Suppressor macrophage treated with lipopolysaccharide for 1 hour (primary cell): Measurements from ENCODE around the gene KATNIP.

ENCODE experiments used
- DNase-seq, 3 donors: peaks; one replicate each; pipeline ENCODE4 v3.0.0-alpha.2; 2020 to 2022

Gene KATNIP

GRCh38 chr16:27586711-27587110 lies 36.8 kb downstream of the KATNIP start:
- peak; percentile 16 to 53 (median 44) for DNase-seq

DNA sequence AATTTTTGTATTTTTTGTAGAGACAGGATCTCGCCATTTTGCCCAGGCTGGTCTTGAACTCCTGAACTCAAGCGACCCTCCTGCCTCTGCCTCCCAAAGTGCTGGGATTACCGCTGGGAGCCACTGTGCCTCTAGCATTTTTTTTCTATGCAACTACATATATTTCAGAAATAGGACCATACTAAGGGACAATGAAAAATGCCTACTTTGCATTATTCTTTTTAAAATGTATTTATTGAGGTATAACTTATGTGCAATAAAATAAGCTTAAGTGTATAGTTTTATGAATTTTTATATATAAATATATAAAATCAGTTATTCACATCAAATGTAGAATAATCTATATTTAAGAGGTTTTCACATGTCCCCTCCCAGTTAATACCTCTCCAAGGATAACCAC lies 38.1 kb downstream of the KATNIP start:
- no peak for DNase-seq

GRCh38 chr16:27591837-27592236 lies 41.9 kb downstream of the KATNIP start:
- no peak for DNase-seq

GRCh38 chr16:27595475-27595874 lies 45.5 kb downstream of the KATNIP start:
- DNase-seq: no peak

- no peak for DNase-seq
Measured at GRCh38 chr16:27595993-27596392, 46.0 kb downstream of the KATNIP start.

GRCh38 chr16:27596411-27596810 lies 46.5 kb downstream of the KATNIP start:
- no peak for DNase-seq

DNA sequence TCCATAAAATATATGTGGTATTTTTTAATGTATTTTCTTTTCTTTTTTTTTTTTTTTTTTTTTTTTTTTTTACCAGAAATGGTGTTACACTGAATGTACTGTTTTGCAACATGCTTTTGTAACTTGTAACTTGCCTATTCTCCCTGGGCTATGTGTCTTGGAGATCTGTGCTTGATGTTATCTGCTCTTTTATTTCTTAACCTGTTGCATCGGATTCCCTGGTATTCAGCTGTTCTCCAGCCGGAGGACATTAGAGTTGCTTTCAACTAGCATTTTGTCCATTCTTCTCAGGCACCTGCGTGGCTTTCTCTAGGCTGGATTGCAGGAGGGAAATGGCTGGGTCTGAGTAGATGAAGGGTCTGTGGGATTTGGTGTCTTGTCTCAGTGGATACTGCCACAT lies 47.4 kb downstream of the KATNIP start:
- no peak for DNase-seq

DNA sequence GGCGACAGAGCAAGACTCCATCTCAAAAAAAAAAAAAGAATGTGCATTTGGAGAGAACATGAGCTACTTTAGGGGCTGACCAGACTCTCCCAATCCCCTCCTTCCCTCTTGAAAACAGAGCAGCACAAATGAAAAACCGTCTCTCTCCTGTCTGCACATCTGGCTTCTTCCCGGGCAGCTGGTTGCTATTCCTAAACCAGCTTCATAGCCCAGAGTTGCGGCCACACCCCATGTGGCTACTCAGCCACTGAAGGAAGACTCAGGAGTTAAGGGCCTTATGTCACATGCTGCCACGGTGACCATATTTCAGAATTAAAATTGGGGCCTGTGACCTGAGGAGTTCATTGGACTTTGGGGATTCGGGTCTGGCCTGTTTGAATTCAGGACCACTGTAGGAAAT lies 48.3 kb downstream of the KATNIP start:
- DNase-seq: no peak

- no peak for DNase-seq
Measured at GRCh38 chr16:27598931-27599565, 49.1 kb downstream of the KATNIP start.

- no peak for DNase-seq
Measured at GRCh38 chr16:27599606-27600005, 49.7 kb downstream of the KATNIP start.
